Endothelial cell of umbilical vein (primary cell): ENCODE measurements around the gene NFKBIA. TPM values are rescaled to one million over a fixed set of nuclear protein-coding genes. Genes with fewer than 3 reads are reported as not detected.
"Not testable (repeated sequence)": the region's sequence is repeated elsewhere in the genome, so short reads cannot be mapped to it uniquely, and the experiment has no call there.

ENCODE experiments used
- BruUV-seq: library from RNA; stranded (reverse); fragments of 400-500 nt; replicated peaks from 2 replicates; lab custom pipeline; 2021; lab: Mats Ljungman, UMichigan
- CTCF ChIA-PET: fragments of 300-600, 350-600 bp; sonication (Branson Sonifier 250); formaldehyde crosslinking; loops from one replicate; lab custom pipeline; 2021; ENCODE audit warnings: antibody characterized with exemption, inconsistent platforms; lab: Charles Lee
- POLR2A ChIA-PET: fragments of 300-600, 350-600 bp; sonication (Branson Sonifier 250); formaldehyde crosslinking; loops from one replicate; lab custom pipeline; 2021; ENCODE audit warnings: antibody characterized with exemption, inconsistent platforms; lab: Charles Lee
- DNase-seq: peaks from one replicate; pipeline ENCODE4 v3.0.0-alpha.2; 2011; ENCODE audit warnings: low read depth, low spot score
- FAIRE-seq: peaks from 2 replicates; lab custom pipeline; 2011; peaks lifted over from hg19 to GRCh38; lab: Jason Lieb, UNC
- H2AFZ ChIP-seq: 2 replicates; pipeline ENCODE4 v1.6.0; 2012; ENCODE audit warnings: low read depth, low read length, control low read depth, inconsistent platforms
- H3K27ac ChIP-seq: 2 replicates; pipeline ENCODE4 v1.5.1; 2011; ENCODE audit warnings: low read depth, mild to moderate bottlenecking, control low read depth, low read length, moderate library complexity; ENCODE audit not compliant: insufficient read depth
- H3K27me3 ChIP-seq, 2 experiments: 2 replicates each; pipeline versions ENCODE4 v1.6.0 to v1.6.1; 2011; ENCODE audit warnings: low read length in 2 of 2, mixed read lengths in 1 of 2; ENCODE audit not compliant: control insufficient read depth in 2 of 2, insufficient read depth in 2 of 2
- H3K36me3 ChIP-seq, 2 experiments: 2 replicates in 1 of 2; 3 replicates in 1 of 2; pipeline ENCODE4 v1.5.1; 2011; ENCODE audit warnings: low read length in 2 of 2, mild to moderate bottlenecking in 1 of 2, moderate library complexity in 1 of 2; ENCODE audit not compliant: control insufficient read depth in 2 of 2, insufficient read depth in 2 of 2; ENCODE audit errors: extremely low read depth in 1 of 2
- H3K4me1 ChIP-seq: 3 replicates; pipeline ENCODE4 v1.5.1; 2011; ENCODE audit warnings: mild to moderate bottlenecking, low read length; ENCODE audit not compliant: control insufficient read depth, insufficient read depth; ENCODE audit errors: extremely low read depth
- H3K4me2 ChIP-seq: 2 replicates; pipeline ENCODE4 v1.6.1; 2011; ENCODE audit warnings: low read length, control low read depth, mixed read lengths; ENCODE audit not compliant: insufficient read depth
- H3K4me3 ChIP-seq, 3 experiments: fragments of 200-600 bp in 1 of 3; sonication (generic), shearing (Covaris generic) in 1 of 3; replicated peaks in 1 of 3; 2 replicates each; pipeline ENCODE4 v1.5.1; 2011 to 2016; ENCODE audit warnings: control low read depth in 3 of 3, low read length in 3 of 3, mild to moderate bottlenecking in 2 of 3, inconsistent platforms in 1 of 3, low read depth in 1 of 3, moderate library complexity in 1 of 3; ENCODE audit not compliant: insufficient read depth in 1 of 3
- H3K79me2 ChIP-seq: 2 replicates; pipeline ENCODE4 v1.6.0; 2012; ENCODE audit warnings: low read length, inconsistent platforms; ENCODE audit not compliant: control insufficient read depth, insufficient read depth
- H3K9ac ChIP-seq: replicated peaks from 2 replicates; pipeline ENCODE3; 2011; ENCODE audit warnings: low read length, control low read depth; ENCODE audit not compliant: insufficient read depth; ENCODE audit errors: extremely low read depth
- H3K9me1 ChIP-seq: replicated peaks from 3 replicates; pipeline ENCODE4 v1.6.0; 2011; ENCODE audit warnings: mild to moderate bottlenecking, low read length; ENCODE audit not compliant: control insufficient read depth, insufficient read depth; ENCODE audit errors: extremely low read depth
- H3K9me3 ChIP-seq: replicated peaks from 2 replicates; pipeline ENCODE4 v1.5.1; 2012; ENCODE audit warnings: low read length, inconsistent platforms; ENCODE audit not compliant: control insufficient read depth, insufficient read depth
- H4K20me1 ChIP-seq: replicated peaks from 2 replicates; pipeline ENCODE3; 2011; ENCODE audit warnings: mild to moderate bottlenecking, low read length; ENCODE audit not compliant: control insufficient read depth, insufficient read depth; ENCODE audit errors: extremely low read depth
- CTCF ChIP-seq, 2 donors: IDR thresholded peaks; 1 replicate in 1 of 2; 2 replicates in 1 of 2; pipeline ENCODE4 v1.5.1; 2011; ENCODE audit warnings: low read length in 2 of 2, mild to moderate bottlenecking in 2 of 2, moderate library complexity in 2 of 2, control low read depth in 1 of 2, inconsistent platforms in 1 of 2, low read depth in 1 of 2; ENCODE audit not compliant: insufficient read depth in 1 of 2; ENCODE audit errors: extremely low read depth in 1 of 2
- EZH2 ChIP-seq: IDR thresholded peaks from 2 replicates; pipeline ENCODE4 v1.6.1; 2012; ENCODE audit warnings: borderline replicate concordance, low read depth, mild to moderate bottlenecking, moderate library complexity, low read length, inconsistent platforms; ENCODE audit not compliant: severe bottlenecking
- FOS ChIP-seq: IDR thresholded peaks from 2 replicates; pipeline ENCODE4 v1.6.1; 2011; ENCODE audit warnings: mild to moderate bottlenecking, low read length, moderate library complexity, borderline replicate concordance; ENCODE audit not compliant: insufficient read depth
- GATA2 ChIP-seq: IDR thresholded peaks from 2 replicates; pipeline ENCODE4 v1.7.0; 2011; ENCODE audit warnings: low read depth, mild to moderate bottlenecking, moderate library complexity, mixed read lengths, low read length; ENCODE audit not compliant: insufficient read length, insufficient read depth
- JUN ChIP-seq: IDR thresholded peaks from 2 replicates; pipeline ENCODE4 v1.6.1; 2011; ENCODE audit warnings: borderline replicate concordance, low read depth; ENCODE audit not compliant: insufficient read length, insufficient read depth
- MAX ChIP-seq: IDR thresholded peaks from 2 replicates; pipeline ENCODE4 v1.6.1; 2011; ENCODE audit not compliant: insufficient read depth, insufficient read length
- MYC ChIP-seq: IDR thresholded peaks from one replicate; pipeline ENCODE4 v1.6.1; 2011; ENCODE audit warnings: mild to moderate bottlenecking, low read depth, low read length
- POLR2A ChIP-seq: IDR thresholded peaks from 2 replicates; pipeline ENCODE4 v1.6.1; 2012; ENCODE audit warnings: low read depth, mild to moderate bottlenecking, control low read depth, low read length
- POLR2AphosphoS5 ChIP-seq: IDR thresholded peaks from 2 replicates; pipeline ENCODE4 v1.6.1; 2012; ENCODE audit warnings: low read depth, mild to moderate bottlenecking, control low read depth, low read length, moderate library complexity; ENCODE audit not compliant: insufficient read depth
- dilution Hi-C: fragments of 300-500 bp; cut with MboI; formaldehyde crosslinking; loops from one replicate; pipeline ENCODE4 v1.15.0; 2019; ENCODE audit warnings: low sequenced_read_pairs; ENCODE audit not compliant: extremely low pct_ligation_motif_present
- intact Hi-C: fragments of 100-400 bp; cut with micrococcal nuclease; formaldehyde crosslinking; loops from one replicate; pipeline ENCODE4 v1.10.0; 2022
- polyA plus RNA-seq, 4 experiments: library from polyadenylated mRNA; depleted of rRNA in 3 of 4; stranded (reverse) in 3 of 4; unstranded in 1 of 4; fragments of >200 nt; gene quantifications; 2 replicates each; pipeline versions ENCODE4 v1.2.1 to v1.2.3, GENCODE V29; 2011 to 2012; ENCODE audit warnings: missing spikeins in 1 of 4
- total RNA-seq: library from RNA; stranded (reverse); gene quantifications from 2 replicates; pipeline ENCODE4 v1.2.3, GENCODE V29; 2021

The NFKBIA gene
- total and polyA plus RNA-seq, 2 donors (not counting 3 experiments of a cell fraction or from before 2014, with no cell fraction given), result 55.7 to 82.8 TPM

- Histone ChIP-seq H3K27ac (no peak overlapping the region), H3K4me3 (no peak overlapping the region), H3K4me2 (no peak overlapping the region), H3K9me3 (no peaks in the 10 kb centered on the region), H3K27me3 (no peaks in the 10 kb centered on the region), H4K20me1 (no peaks in the 10 kb centered on the region), H3K36me3 (no peaks in the 10 kb centered on the region), H3K9ac (no peak overlapping the region), H3K4me1 (peaks cover 23% of the 10 kb centered on the region), H2AFZ (no peak overlapping the region), H3K79me2 (no peaks in the 10 kb centered on the region), H3K9me1 (no peaks in the 10 kb centered on the region)
- dilution Hi-C loops (no loop called here), intact Hi-C loops (no loop called here)
- FAIRE-seq, result no peak
- ChIA-PET POLR2A (interaction anchor here (0.9 kb wide), 1 partner anchor 23 kb away, joined by 3 read pairs; no protein-coding TSS in a partner anchor), CTCF (interaction anchor here (0.7 to 1.2 kb wide), 3 partner anchors 8 to 45 kb away, joined by 3 read pairs; no protein-coding TSS in a partner anchor)
- BruUV-seq, result no TSS peak
- no peak for DNase-seq
- TF ChIP-seq EZH2 (no peak), POLR2AphosphoS5 (no peak), JUN (no peak), MYC (no peak), POLR2A (no peak), GATA2 (no peak), FOS (no peak), CTCF (IDR thresholded peaks at IDR 0.05; ENCODE audit: extremely low read depth in 1 of 2, insufficient read depth in 1 of 2, low read depth in 1 of 2, low read length in 2 of 2) (no peak), MAX (no peak)
Observed at GRCh38 chr14:35380794-35381193, 23.8 kb downstream of the NFKBIA start.

GRCh38 chr14:35379234-35379933 is 25.2 kb downstream of the NFKBIA start:
- H3K27me3 ChIP-seq, DNase-seq, H3K9ac ChIP-seq, BruUV-seq, H3K79me2 ChIP-seq, POLR2A ChIA-PET, H3K4me2 ChIP-seq, H3K9me1 ChIP-seq, FAIRE-seq, CTCF ChIA-PET, H3K4me3 ChIP-seq, intact Hi-C loops, H2AFZ ChIP-seq, H4K20me1 ChIP-seq, H3K9me3 ChIP-seq, dilution Hi-C loops, H3K36me3 ChIP-seq, H3K27ac ChIP-seq: not testable (repeated sequence)
- H3K4me1 ChIP-seq, result peaks cover 11% of the 10 kb centered on the region
